WI38 (cell line): Measurements from ENCODE around the gene PIK3C2B.
A peak's percentile ranks its signal among the peaks of the same experiment; 100 is the strongest.

Experiments used
- H3K4me3 ChIP-seq: 2 replicates; pipeline ENCODE4 v1.5.1; 2011; ENCODE audit warnings: low read depth, mild to moderate bottlenecking, control low read depth, low read length
- TF ChIP-seq, protein P1 (sequence below): IDR thresholded peaks from 2 replicates; pipeline ENCODE4 v1.5.1; 2012; ENCODE audit warnings: low read depth, mild to moderate bottlenecking, control low read depth, low read length

The PIK3C2B gene

GRCh38 chr1:204505674-204506200, 11.1 kb upstream of the PIK3C2B start:
- peak overlapping the region; percentile 60 for H3K4me3 ChIP-seq

DNA sequence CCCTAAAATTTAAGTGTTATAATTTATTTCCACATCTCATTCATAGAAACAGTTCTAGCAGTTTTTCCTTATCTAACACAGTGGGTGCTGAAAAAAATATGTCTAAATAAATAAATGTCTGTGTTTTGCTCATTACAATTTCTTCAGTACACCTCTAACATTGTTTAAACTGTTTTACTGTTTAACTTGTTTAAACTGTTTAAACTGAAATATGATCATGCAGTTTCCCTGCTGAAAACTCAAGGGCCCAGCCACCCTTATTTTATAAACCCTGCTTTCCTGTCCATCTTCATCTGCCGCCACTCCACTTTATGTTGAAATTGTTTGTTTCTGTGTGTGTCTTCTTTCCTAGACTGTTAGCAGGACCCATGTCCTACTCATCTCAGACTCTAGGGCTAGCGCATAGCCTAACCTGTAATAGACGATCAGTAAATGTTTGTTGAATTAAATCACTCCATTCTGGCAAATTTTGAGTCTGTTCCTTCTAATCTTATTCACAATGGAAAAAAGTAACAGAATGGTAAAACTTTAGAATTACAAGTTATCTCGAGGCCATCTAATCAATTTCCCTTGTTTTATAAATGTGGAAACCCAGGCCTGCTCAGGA, 9.4 kb upstream of the PIK3C2B start:
- H3K4me3 ChIP-seq, result no peak overlapping the region
- TF ChIP-seq, protein P1, sequence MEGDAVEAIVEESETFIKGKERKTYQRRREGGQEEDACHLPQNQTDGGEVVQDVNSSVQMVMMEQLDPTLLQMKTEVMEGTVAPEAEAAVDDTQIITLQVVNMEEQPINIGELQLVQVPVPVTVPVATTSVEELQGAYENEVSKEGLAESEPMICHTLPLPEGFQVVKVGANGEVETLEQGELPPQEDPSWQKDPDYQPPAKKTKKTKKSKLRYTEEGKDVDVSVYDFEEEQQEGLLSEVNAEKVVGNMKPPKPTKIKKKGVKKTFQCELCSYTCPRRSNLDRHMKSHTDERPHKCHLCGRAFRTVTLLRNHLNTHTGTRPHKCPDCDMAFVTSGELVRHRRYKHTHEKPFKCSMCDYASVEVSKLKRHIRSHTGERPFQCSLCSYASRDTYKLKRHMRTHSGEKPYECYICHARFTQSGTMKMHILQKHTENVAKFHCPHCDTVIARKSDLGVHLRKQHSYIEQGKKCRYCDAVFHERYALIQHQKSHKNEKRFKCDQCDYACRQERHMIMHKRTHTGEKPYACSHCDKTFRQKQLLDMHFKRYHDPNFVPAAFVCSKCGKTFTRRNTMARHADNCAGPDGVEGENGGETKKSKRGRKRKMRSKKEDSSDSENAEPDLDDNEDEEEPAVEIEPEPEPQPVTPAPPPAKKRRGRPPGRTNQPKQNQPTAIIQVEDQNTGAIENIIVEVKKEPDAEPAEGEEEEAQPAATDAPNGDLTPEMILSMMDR, result no peak

More at GRCh38 chr1:204505674-204506200, 11.1 kb upstream of the PIK3C2B start:
- TF ChIP-seq, protein P1, result no peak

GRCh38 chr1:204503122-204503912, 8.7 kb upstream of the PIK3C2B start:
- TF ChIP-seq, protein P1, result no peak
- no peak overlapping the region for H3K4me3 ChIP-seq

DNA sequence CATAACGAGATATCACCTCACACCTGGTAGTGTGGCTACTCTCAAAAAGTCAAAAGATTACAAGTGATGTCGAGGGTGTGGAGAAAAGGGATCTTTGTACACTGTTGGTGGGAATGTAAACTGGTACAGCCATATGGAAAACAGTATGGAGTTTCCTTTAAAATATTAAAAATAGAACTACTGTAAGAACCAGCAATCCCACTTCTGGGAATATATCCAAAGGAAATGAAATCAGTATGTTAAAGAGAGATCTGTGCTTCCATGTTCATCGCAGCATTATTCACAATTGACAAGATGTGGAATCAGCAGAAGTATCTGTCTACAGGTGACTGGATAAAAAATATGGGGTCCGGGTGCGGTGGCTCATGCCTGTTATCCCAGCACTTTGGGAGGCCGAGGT, 7.6 kb upstream of the PIK3C2B start:
- H3K4me3 ChIP-seq, result no peak overlapping the region
- TF ChIP-seq, protein P1, result no peak

GRCh38 chr1:204499511-204500468, 5.2 kb upstream of the PIK3C2B start:
- no peak overlapping the region for H3K4me3 ChIP-seq
- TF ChIP-seq, protein P1, result no peak

- H3K4me3 ChIP-seq, result no peak overlapping the region
- TF ChIP-seq, protein P1, result no peak
These were observed 4.4 kb upstream of the PIK3C2B start for GRCh38 chr1:204498981-204499380.
